HL-60 (cell line): ENCODE data around the gene MST1R.

Experiments used
- GABPA ChIP-seq: IDR thresholded peaks from 2 replicates; pipeline ENCODE4 v1.6.1; 2012; ENCODE audit warnings: low read depth
- TF ChIP-seq, protein P1 (sequence below): IDR thresholded peaks from one replicate; pipeline ENCODE4 v1.5.1; 2011; ENCODE audit warnings: low read length, control low read depth, inconsistent platforms; ENCODE audit not compliant: insufficient read depth
- TF ChIP-seq, protein P2 (sequence below): IDR thresholded peaks from 2 replicates; pipeline ENCODE4 v1.6.1; 2012; ENCODE audit warnings: low read depth; ENCODE audit not compliant: insufficient replicate concordance

DNA sequence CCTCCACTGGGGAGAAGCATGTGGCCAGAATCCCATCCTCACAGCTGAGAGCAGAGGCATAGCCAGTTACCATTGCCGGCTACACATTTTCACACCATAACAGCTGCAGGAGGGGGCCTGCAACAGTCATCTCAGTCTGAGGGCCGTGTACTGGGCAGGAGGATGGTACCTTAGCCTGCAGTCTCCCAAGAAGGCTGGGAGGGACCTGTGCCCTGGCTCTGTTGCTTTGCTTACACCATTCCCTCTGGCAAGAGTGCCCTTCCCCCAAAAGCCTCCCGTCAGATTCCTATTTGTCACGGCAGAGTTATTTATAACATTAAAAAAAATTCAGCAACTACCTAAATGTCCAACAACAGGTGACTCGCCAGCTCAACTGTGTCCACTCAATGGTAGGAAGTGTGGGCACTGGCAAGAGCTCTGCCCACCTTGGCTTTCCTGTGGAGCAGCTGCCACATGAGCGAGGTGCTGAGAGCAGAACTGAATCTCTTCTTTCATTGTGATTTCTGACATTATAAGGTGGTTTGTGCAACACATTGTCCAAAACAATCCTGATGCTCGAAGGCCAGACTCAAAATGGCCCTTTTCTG is 38.4 kb downstream of the MST1R start:
- TF ChIP-seq, protein P1, sequence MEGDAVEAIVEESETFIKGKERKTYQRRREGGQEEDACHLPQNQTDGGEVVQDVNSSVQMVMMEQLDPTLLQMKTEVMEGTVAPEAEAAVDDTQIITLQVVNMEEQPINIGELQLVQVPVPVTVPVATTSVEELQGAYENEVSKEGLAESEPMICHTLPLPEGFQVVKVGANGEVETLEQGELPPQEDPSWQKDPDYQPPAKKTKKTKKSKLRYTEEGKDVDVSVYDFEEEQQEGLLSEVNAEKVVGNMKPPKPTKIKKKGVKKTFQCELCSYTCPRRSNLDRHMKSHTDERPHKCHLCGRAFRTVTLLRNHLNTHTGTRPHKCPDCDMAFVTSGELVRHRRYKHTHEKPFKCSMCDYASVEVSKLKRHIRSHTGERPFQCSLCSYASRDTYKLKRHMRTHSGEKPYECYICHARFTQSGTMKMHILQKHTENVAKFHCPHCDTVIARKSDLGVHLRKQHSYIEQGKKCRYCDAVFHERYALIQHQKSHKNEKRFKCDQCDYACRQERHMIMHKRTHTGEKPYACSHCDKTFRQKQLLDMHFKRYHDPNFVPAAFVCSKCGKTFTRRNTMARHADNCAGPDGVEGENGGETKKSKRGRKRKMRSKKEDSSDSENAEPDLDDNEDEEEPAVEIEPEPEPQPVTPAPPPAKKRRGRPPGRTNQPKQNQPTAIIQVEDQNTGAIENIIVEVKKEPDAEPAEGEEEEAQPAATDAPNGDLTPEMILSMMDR: no peak
- TF ChIP-seq GABPA: no peak
- TF ChIP-seq, protein P2, sequence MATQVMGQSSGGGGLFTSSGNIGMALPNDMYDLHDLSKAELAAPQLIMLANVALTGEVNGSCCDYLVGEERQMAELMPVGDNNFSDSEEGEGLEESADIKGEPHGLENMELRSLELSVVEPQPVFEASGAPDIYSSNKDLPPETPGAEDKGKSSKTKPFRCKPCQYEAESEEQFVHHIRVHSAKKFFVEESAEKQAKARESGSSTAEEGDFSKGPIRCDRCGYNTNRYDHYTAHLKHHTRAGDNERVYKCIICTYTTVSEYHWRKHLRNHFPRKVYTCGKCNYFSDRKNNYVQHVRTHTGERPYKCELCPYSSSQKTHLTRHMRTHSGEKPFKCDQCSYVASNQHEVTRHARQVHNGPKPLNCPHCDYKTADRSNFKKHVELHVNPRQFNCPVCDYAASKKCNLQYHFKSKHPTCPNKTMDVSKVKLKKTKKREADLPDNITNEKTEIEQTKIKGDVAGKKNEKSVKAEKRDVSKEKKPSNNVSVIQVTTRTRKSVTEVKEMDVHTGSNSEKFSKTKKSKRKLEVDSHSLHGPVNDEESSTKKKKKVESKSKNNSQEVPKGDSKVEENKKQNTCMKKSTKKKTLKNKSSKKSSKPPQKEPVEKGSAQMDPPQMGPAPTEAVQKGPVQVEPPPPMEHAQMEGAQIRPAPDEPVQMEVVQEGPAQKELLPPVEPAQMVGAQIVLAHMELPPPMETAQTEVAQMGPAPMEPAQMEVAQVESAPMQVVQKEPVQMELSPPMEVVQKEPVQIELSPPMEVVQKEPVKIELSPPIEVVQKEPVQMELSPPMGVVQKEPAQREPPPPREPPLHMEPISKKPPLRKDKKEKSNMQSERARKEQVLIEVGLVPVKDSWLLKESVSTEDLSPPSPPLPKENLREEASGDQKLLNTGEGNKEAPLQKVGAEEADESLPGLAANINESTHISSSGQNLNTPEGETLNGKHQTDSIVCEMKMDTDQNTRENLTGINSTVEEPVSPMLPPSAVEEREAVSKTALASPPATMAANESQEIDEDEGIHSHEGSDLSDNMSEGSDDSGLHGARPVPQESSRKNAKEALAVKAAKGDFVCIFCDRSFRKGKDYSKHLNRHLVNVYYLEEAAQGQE: no peak
